Left ventricle myocardium inferior (tissue), 1 donor: ENCODE results near the gene SCFD2. TPM values are rescaled to one million over a fixed set of nuclear protein-coding genes. Genes with fewer than 3 reads are reported as not detected.

Experiments used
- DNase-seq: peaks from one replicate; pipeline ENCODE4 v3.0.0-alpha.2; 2020
- H3K27ac ChIP-seq: fragments of 200-600 bp; replicated peaks from 2 replicates; pipeline ENCODE4 v1.8.0; 2021
- H3K27me3 ChIP-seq: fragments of 200-600 bp; 2 replicates; pipeline ENCODE4 v1.8.0; 2021; ENCODE audit warnings: low read depth
- H3K36me3 ChIP-seq: fragments of 200-600 bp; 2 replicates; pipeline ENCODE4 v1.8.0; 2021
- H3K4me1 ChIP-seq: fragments of 200-600 bp; 2 replicates; pipeline ENCODE4 v1.8.0; 2021
- H3K4me3 ChIP-seq: fragments of 200-600 bp; 2 replicates; pipeline ENCODE4 v1.8.0; 2021; ENCODE audit warnings: mild to moderate bottlenecking, moderate library complexity
- H3K9me3 ChIP-seq: fragments of 200-600 bp; replicated peaks from 2 replicates; pipeline ENCODE4 v1.8.0; 2021
- intact Hi-C: fragments of 100-400 bp; cut with micrococcal nuclease; formaldehyde crosslinking; loops from one replicate; pipeline ENCODE4 v1.11.0; 2022
- total RNA-seq: library from RNA; stranded (reverse); fragmentation: NEBNext Ultra II Directional; extraction: Animal tissue kit (Norgen Biotek cat#: 25700); gene quantifications from one replicate; pipeline ENCODE4 v1.2.1, GENCODE V29; 2021
- TF ChIP-seq, protein P1 (sequence below): fragments of 200-600 bp; IDR thresholded peaks from 2 replicates; pipeline ENCODE4 v1.8.0; 2021; ENCODE audit warnings: antibody characterized with exemption, mild to moderate bottlenecking, borderline replicate concordance
- donor health status: DM: no; HTN: yes; CAD: no; lungs with severe emphysema.

SCFD2 gene
- total RNA-seq, 1 donor from 2014 or later, result 9.3 TPM

DNA sequence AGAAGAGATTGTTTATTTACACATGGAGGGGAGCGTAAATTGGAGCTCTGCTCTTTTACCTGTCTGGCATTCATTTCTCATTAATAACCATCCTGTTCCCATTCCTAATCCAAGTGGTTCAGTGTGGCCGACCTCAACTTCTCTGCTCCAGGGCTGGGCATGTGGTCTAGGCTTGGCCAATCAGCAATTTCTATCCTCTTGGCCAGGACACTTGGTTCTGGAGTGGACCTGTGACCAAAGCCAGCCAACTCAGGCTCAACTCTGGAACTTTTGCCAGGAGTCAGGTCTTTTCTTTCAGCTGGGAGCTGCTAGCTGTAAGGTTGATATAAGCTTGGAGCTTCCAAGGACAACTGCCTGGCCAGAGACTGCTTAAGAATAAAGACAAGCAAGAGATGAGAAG, 519.4 kb downstream of the SCFD2 start:
- no peaks in the 10 kb centered on the region for H3K36me3 ChIP-seq
- no peak overlapping the region for H3K4me3 ChIP-seq
- H3K4me1 ChIP-seq, result peaks cover 39% of the 10 kb centered on the region
- no peaks in the 10 kb centered on the region for H3K27me3 ChIP-seq
- no peak for DNase-seq
- intact Hi-C loops, result no loop called here
- H3K27ac ChIP-seq, result peak overlapping the region; percentile 62
- no peaks in the 10 kb centered on the region for H3K9me3 ChIP-seq
- TF ChIP-seq, protein P1, sequence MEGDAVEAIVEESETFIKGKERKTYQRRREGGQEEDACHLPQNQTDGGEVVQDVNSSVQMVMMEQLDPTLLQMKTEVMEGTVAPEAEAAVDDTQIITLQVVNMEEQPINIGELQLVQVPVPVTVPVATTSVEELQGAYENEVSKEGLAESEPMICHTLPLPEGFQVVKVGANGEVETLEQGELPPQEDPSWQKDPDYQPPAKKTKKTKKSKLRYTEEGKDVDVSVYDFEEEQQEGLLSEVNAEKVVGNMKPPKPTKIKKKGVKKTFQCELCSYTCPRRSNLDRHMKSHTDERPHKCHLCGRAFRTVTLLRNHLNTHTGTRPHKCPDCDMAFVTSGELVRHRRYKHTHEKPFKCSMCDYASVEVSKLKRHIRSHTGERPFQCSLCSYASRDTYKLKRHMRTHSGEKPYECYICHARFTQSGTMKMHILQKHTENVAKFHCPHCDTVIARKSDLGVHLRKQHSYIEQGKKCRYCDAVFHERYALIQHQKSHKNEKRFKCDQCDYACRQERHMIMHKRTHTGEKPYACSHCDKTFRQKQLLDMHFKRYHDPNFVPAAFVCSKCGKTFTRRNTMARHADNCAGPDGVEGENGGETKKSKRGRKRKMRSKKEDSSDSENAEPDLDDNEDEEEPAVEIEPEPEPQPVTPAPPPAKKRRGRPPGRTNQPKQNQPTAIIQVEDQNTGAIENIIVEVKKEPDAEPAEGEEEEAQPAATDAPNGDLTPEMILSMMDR, result no peak

DNA sequence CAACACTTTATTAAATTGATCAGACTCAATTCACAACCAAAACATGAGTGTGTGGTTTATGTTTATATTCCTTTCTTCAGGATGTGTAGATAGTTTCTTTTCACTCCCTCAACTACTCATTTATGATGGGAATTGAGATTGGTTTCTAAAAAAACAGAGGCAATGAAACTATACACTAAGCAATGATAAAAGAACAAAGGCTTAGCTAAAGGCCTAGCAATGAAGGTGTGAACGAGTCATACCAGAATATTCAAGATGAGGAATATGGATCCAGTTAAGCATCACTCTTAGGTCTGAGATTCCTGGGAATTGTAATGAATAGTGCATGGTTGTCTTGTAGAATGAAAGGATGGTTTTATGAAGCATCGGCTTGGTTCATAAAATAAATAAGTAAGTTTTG, 521.3 kb downstream of the SCFD2 start:
- TF ChIP-seq, protein P1, result no peak
- H3K9me3 ChIP-seq, result no peaks in the 10 kb centered on the region
- no peaks in the 10 kb centered on the region for H3K36me3 ChIP-seq
- no peak for DNase-seq
- peaks cover 59% of the 10 kb centered on the region for H3K4me1 ChIP-seq
- H3K27ac ChIP-seq, result no peak overlapping the region
- intact Hi-C loops, result no loop called here
- H3K4me3 ChIP-seq, result no peak overlapping the region
- no peaks in the 10 kb centered on the region for H3K27me3 ChIP-seq

DNA sequence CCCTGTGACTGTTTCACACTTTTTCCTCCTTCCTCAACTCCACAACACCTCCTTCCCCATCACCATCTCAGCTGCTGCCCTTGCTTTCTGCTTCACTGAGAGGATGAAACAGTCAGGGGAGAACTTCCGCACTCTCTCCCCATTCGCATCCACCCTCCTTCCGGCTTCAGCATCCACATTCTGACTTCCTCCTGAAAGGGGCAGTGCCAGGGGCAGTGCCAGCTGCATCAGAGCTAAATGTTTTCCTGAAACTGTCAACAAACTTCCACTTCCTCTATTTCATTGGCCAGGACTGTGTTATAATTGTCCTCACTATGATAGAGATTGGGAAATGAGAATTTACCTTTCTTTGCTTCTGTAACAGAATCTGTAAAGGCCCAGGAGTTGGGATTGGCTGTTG, 521.9 kb downstream of the SCFD2 start:
- Histone ChIP-seq H3K4me3 (no peak overlapping the region), H3K36me3 (no peaks in the 10 kb centered on the region), H3K9me3 (no peaks in the 10 kb centered on the region), H3K4me1 (peaks cover 59% of the 10 kb centered on the region), H3K27ac (no peak overlapping the region), H3K27me3 (no peaks in the 10 kb centered on the region)
- intact Hi-C loops, result no loop called here
- TF ChIP-seq, protein P1, result no peak
- DNase-seq, result no peak

DNA sequence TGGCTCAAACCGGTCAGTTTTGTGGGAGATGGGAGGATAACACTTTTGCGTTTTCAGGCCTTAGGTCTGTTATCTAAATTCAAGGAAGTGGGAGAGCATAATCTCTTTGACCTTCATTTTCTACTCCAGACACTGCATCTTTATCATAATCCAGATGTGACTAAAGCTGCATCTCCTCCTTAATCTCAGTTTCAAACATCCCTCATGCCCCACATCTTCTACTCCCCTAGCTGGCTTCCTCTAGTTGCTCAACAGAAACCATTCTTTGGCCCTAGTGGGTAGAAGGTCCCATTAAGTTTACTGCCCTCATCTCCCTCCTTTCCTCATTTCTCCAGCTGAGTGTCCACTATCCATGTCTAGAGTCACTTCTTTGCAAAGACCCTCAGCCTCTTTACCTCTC, 522.5 kb downstream of the SCFD2 start:
- H3K4me3 ChIP-seq, result no peak overlapping the region
- intact Hi-C loops, result no loop called here
- H3K9me3 ChIP-seq, result no peaks in the 10 kb centered on the region
- no peak for DNase-seq
- H3K27ac ChIP-seq, result peak overlapping the region; percentile 62
- TF ChIP-seq, protein P1, result no peak
- H3K27me3 ChIP-seq, result no peaks in the 10 kb centered on the region
- peaks cover 62% of the 10 kb centered on the region for H3K4me1 ChIP-seq
- no peaks in the 10 kb centered on the region for H3K36me3 ChIP-seq

DNA sequence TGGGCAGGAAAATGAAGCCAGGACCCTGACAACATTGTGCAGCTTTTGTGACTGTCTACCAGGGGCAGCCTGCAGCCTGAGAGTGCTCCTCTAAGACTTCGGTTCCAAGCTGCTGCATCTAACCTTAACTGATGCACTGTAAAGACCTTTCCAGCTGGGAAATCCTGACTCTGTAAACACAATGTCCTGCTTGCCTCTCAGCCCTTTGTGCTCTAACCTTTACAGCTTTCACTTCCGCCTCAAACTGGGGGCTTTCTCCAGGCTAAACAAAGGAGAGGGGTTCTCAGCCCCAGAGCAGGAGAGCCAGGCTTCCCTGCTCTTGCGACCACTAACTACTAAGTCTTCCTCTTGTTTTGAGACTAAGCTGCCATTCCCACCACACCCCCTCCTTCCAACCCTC, 523.1 kb downstream of the SCFD2 start:
- peak overlapping the region; percentile 62 for H3K27ac ChIP-seq
- H3K4me1 ChIP-seq, result peaks cover 68% of the 10 kb centered on the region
- intact Hi-C loops, result no loop called here
- no peak for DNase-seq
- H3K9me3 ChIP-seq, result no peaks in the 10 kb centered on the region
- TF ChIP-seq, protein P1, result no peak
- no peaks in the 10 kb centered on the region for H3K36me3 ChIP-seq
- H3K27me3 ChIP-seq, result no peaks in the 10 kb centered on the region
- H3K4me3 ChIP-seq, result no peak overlapping the region
